Right ventricle myocardium inferior (tissue), 1 donor: ENCODE data around the gene LUC7L2. TPM values are rescaled to one million over a fixed set of nuclear protein-coding genes. Genes with fewer than 3 reads are reported as not detected.
"Not testable (repeated sequence)": the region's sequence is repeated elsewhere in the genome, so short reads cannot be mapped to it uniquely, and the experiment has no call there.

Experiments
- ATAC-seq: fragments of 200-7000 bp; cut with Tn5 transposase; one replicate; pipeline ENCODE4 v1.9.1; 2020; ENCODE audit warnings: mild to moderate bottlenecking, moderate library complexity
- DNase-seq: peaks from one replicate; pipeline ENCODE4 v3.0.0; 2021; ENCODE audit errors: missing footprints
- intact Hi-C: fragments of 100-400 bp; cut with DNase I; formaldehyde crosslinking; loops from one replicate; pipeline ENCODE4 v1.11.0; 2022
- total RNA-seq: library from RNA; stranded (reverse); fragmentation: NEBNext Ultra II Directional; extraction: Animal tissue kit (Norgen Biotek cat#: 25700); gene quantifications from one replicate; pipeline ENCODE4 v1.2.1, GENCODE V29; 2021
- donor health status: DM: no; HTN: yes; CAD: no; lungs with severe emphysema.

LUC7L2 gene
- total RNA-seq, 1 donor from 2014 or later: 44.9 TPM

- no peak for DNase-seq
- no peak for ATAC-seq
- intact Hi-C loops: no loop called here
Measured at GRCh38 chr7:139345042-139345441, 14.7 kb upstream of the LUC7L2 start.

GRCh38 chr7:139351027-139351426 is 8.7 kb upstream of the LUC7L2 start:
- intact Hi-C loops: no loop called here
- ATAC-seq: no peak
- no peak for DNase-seq

- ATAC-seq (no peak), DNase-seq (no peak)
- intact Hi-C loops: loop anchor here (5.0 kb wide), 1 partner anchor 823 kb away; the partner anchor contains the start of gene KDM7A
Measured at GRCh38 chr7:139354729-139355128, 5.0 kb upstream of the LUC7L2 start.

GRCh38 chr7:139355320-139355719 is 4.4 kb upstream of the LUC7L2 start:
- ATAC-seq: no peak
- no peak for DNase-seq
- intact Hi-C loops: loop anchor here (5.0 kb wide), 1 partner anchor 822 kb away; the partner anchor contains the start of gene KDM7A

- DNase-seq, ATAC-seq: not testable (repeated sequence)
- intact Hi-C loops: loop anchor here (5.0 kb wide), 1 partner anchor 819 kb away; the partner anchor contains the start of gene KDM7A
Measured at GRCh38 chr7:139357729-139358506, 1.8 kb upstream of the LUC7L2 start.

- intact Hi-C loops: loop anchor here (1.0 to 5.0 kb wide), 2 partner anchors 18 to 819 kb away; partner anchors contain the start of gene KDM7A
- no peak for DNase-seq
- peak; percentile 4 for ATAC-seq
Measured at GRCh38 chr7:139358541-139359365, 941 bp upstream of the LUC7L2 start.

GRCh38 chr7:139360210-139360947 is 685 bp downstream of the LUC7L2 start:
- intact Hi-C loops: no loop called here
- DNase-seq (peak; percentile 97), ATAC-seq (peak; percentile 88)

- DNase-seq (no peak), ATAC-seq (no peak)
- intact Hi-C loops: no loop called here
Measured at GRCh38 chr7:139360948-139361307, 1.2 kb downstream of the LUC7L2 start.

- DNase-seq (no peak), ATAC-seq (no peak)
- intact Hi-C loops: no loop called here
Measured at GRCh38 chr7:139361523-139361922, 1.8 kb downstream of the LUC7L2 start.

GRCh38 chr7:139362302-139362701 is 2.6 kb downstream of the LUC7L2 start:
- intact Hi-C loops: no loop called here
- ATAC-seq (no peak), DNase-seq (no peak)

GRCh38 chr7:139362981-139363380 is 3.3 kb downstream of the LUC7L2 start:
- DNase-seq (no peak), ATAC-seq (no peak)
- intact Hi-C loops: no loop called here

GRCh38 chr7:139365336-139365735 is 5.6 kb downstream of the LUC7L2 start:
- intact Hi-C loops: no loop called here
- ATAC-seq (no peak), DNase-seq (no peak)

- intact Hi-C loops: no loop called here
- ATAC-seq (no peak), DNase-seq (no peak)
Measured at GRCh38 chr7:139366400-139366799, 6.7 kb downstream of the LUC7L2 start.

GRCh38 chr7:139367438-139368155 is 7.9 kb downstream of the LUC7L2 start:
- intact Hi-C loops: no loop called here
- DNase-seq: no peak
- no peak for ATAC-seq

- DNase-seq (no peak), ATAC-seq (no peak)
- intact Hi-C loops: no loop called here
Measured at GRCh38 chr7:139370301-139370942, 10.7 kb downstream of the LUC7L2 start.

- no peak for ATAC-seq
- intact Hi-C loops: no loop called here
- no peak for DNase-seq
Measured at GRCh38 chr7:139370943-139371313, 11.2 kb downstream of the LUC7L2 start.

- ATAC-seq (no peak), DNase-seq (no peak)
- intact Hi-C loops: no loop called here
Measured at GRCh38 chr7:139374246-139374645, 14.6 kb downstream of the LUC7L2 start.

GRCh38 chr7:139382439-139382838 is 22.7 kb downstream of the LUC7L2 start:
- intact Hi-C loops: no loop called here
- no peak for DNase-seq
- no peak for ATAC-seq
